G401 (cell line): ENCODE data around the gene MAGOHB. TPM values are rescaled to one million over a fixed set of nuclear protein-coding genes. Genes with fewer than 3 reads are reported as not detected.
"Not testable (repeated sequence)": the region's sequence is repeated elsewhere in the genome, so short reads cannot be mapped to it uniquely, and the experiment has no call there.

Source experiments
- DNase-seq: peaks from one replicate; pipeline ENCODE4 v3.0.0-alpha.2; 2015; ENCODE audit warnings: low spot score
- in situ Hi-C: cut with HindIII; loops from 2 replicates; pipeline ENCODE4 v1.10.0; 2016; ENCODE audit warnings: low sequenced_read_pairs, mixed read lengths
- total RNA-seq: library from RNA; depleted of rRNA; stranded (reverse); fragments of >200 nt; shearing (Covaris generic); gene quantifications from 2 replicates; pipeline ENCODE4 v1.2.3, GENCODE V29; 2014; rRNA removed

The MAGOHB gene
- total RNA-seq: 28.7 and 31.3 TPM in 2 replicates

DNA sequence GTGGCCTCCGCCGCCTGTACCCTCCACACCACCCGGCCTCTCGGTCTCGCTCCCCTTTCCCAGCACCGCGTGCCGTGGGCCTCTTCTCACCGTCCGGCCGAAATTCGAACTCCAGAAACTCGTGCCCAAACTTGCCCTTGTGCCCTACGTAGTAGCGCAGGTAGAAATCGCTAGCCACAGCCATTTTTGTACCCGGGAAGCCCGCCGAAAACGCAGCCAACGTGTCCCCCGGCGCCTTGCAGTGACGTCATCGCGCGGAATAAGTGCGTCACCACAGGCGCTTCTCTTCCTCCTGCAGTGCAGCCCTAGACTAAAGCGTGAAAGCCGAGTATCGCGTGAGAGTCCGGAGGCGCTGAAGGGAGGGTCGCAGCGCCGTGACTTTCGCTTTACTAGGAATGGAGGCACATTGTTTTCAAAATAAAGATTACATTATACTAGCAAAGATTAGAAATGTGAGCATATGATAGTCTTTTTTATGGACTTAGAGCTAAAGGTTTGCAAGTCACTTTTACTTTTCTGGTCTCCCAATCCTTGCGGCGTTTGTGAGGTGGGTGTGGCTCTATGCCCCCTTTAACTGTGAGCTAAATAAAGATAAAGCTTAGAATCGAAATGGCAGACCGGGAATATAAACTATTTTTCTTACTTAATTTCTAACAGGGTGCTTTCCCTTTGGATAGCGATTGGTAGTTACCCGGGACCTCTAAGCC is at the start of gene MAGOHB:
Gene MAGOHB (minus strand): TSS at position 261 of the 707 bp plus-strand sequence. CDS start 77 bp downstream, at position 184.
- DNase-seq: peak; percentile 89
- in situ Hi-C loops: no loop called here

DNA sequence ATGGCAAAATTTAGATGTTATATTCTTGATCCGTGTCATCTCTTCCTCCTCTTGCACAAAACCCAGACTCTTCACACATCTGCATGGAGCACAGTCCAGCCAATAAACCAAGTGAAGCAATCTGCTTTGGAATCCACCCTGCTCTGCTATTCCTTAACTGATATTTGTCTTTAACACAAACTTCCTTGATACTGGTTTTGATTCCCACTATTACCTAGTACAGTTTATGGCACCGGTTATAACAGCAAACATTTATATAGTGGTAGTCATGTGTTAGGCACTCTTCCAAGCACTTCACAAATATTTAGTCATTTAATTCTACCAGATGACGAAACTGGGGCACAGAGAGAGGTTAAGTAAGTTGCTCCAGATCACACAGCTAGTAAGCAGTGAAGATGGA is 47.9 kb upstream of the MAGOHB start:
- no peak for DNase-seq
- in situ Hi-C loops: no loop called here

DNA sequence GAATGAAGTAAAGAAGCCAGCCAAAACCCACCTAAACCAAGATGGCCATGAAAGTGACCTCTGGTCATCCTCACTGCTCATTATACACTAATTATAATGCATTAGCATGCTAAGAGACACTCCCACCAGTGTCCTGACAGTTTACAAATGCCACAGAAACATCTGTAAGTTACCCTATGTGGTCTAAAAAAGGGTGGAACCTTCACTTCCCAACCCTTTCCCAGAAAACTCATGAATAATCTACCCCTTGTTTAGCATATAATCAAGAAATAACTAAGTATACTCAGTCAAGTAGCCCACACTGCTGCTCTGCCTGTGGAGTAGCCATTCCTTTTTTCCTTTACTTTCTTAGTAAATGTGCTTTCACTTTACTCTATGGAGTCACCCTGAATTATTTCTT is 40.6 kb upstream of the MAGOHB start:
- no peak for DNase-seq
- in situ Hi-C loops: no loop called here

DNA sequence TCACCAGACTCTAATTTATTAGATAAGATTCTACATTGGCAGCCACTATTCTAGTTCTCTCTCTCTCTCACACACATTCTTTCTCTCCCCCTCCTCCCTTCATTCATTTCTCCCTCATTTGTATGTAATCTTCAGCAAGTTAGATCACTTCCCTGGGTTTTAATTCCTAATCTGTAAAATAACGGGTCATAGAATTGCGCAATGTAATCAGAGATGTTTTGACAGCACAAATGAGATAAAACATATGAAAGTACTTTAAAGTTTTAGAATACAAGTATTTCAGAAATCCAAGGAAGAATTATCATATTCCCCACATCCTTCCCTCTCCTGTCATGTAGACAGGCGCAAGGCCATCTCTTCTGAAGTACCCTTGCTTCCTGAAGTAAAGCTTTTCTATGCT is 38.8 kb upstream of the MAGOHB start:
- DNase-seq: no peak
- in situ Hi-C loops: no loop called here

DNA sequence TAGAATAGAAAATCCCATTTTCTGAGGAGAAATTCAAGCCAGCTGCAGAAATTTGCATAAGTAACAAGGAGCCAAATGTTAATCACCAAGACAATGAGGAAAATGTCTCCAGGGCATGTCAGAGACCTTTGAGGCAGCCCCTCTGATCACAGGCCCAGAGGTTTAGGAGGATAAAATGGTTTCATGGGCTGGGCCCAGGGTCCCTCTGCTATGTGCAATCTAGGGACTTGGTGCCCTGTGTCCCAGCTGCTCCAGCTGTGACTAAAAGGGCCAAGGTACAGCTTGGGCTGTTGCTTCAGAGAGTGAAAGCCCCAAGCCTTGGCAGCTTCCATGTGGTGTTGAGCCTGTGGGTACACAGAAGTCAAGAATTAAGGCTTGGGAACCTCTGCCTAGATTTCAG is 33.2 kb upstream of the MAGOHB start:
- DNase-seq, in situ Hi-C loops: not testable (repeated sequence)

DNA sequence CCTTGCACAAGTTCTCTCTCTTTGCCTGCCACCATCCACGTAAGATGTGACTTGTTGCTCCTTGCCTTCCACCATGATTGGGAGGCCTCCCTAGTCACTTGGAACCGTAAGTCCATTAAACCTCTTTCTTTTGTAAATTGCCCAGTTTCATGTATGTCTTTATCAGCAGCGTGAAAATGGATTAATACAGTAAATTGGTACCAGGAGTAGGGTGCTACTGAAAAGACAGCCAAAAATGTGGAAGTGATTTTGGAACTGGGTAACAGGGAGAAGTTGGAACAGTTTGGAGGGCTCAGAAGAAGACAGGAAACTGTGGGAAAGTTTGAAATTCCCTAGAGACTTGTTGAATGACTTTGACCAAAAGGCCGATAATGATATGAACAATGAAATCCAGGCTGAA is 32.5 kb upstream of the MAGOHB start:
- in situ Hi-C loops: no loop called here
- no peak for DNase-seq

DNA sequence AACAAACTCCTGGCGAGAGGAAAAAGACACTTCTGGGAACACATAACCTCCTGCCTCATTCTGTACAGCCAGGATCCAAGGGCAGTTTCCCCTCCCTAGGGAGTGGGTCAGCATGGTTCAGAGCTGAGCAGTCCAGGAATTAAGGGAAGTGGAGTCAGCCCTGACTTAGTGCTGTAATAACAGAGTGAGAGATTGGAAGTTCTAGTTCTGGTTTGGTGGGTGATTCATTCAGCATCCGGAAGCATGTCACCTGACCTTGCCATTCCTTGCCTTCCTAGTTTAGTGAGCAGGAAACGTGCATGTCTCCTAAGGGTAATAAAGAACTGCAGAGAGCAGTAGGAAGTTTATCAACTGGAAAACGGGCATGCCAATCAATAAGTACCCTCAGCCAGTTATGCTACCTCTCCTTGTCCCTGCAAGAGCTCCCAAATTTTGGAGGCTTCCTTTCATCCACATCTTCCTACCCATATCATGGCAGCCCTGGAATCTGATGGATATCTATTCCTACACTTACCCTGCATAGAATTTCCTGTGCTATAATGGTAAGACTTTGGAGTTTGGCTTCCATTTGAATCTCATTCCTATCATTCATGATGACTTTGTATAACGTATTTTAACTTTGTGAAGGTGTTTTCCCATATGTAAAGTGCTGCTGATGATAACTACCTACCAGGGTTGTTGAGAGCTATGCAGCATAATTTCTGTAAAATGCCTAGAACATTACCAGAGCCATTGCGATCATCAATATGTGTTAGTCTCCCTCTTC is 28.5 kb upstream of the MAGOHB start:
- DNase-seq: no peak
- in situ Hi-C loops: no loop called here

DNA sequence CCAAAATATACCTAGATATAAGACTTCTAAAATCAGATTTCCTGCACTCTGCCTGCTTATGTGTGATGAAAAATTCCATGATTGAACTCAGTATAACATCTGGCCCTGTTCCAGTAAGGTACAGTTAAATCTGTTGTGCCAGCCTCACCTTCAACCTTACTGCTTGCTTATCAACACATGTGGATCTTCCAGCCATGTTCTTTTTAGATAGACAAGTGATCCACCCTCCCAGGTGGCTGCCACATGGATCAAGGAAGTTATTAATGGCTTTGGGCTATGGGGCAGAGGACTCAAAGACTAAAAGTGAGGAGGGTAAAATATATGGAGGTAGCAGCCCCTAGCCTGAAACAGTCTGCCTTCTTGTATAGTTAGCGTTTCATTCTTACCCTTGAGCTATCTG is 25.3 kb upstream of the MAGOHB start:
- no peak for DNase-seq

DNA sequence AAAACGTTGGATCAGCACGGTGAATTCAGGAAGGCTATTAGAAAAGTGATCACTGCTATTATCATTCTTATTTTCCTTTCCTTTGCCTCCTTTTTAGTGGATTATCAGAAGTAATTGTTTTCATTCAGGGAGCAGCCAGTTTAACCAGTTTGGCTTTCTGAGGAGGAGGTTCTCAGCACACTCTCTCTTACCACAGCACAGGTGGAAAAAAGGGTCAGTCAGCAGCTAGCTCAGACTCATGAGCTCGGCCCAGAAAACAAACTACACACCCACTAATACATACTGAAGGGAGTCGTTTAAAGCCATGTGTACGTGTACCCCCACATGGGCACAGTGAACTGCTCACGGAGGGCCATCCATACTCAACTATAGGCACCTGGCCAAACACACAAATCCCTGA is 23.2 kb upstream of the MAGOHB start:
- in situ Hi-C loops: no loop called here
- no peak for DNase-seq

More for the DNA sequence above, 25.3 kb upstream of the MAGOHB start:
- in situ Hi-C loops: no loop called here

DNA sequence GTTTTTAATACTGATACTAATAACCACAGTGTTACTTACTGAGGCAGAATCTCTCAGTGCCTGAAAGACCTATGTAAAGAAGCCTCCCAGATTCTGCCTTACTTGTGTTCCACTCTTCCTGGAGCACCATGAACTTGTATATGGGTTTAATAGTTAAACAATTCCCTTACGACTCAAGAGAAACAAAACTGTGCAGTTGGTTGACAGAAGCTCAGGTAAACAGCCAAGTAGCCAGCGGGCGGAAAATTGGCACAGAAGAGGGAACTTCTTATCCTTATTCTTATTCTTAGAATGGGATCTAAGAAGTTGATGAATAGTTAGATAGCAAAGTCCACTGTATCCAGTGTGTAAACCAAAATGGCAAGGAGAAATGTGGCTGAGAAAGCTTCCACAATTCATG is 22.7 kb upstream of the MAGOHB start:
- in situ Hi-C loops: no loop called here
- DNase-seq: no peak

DNA sequence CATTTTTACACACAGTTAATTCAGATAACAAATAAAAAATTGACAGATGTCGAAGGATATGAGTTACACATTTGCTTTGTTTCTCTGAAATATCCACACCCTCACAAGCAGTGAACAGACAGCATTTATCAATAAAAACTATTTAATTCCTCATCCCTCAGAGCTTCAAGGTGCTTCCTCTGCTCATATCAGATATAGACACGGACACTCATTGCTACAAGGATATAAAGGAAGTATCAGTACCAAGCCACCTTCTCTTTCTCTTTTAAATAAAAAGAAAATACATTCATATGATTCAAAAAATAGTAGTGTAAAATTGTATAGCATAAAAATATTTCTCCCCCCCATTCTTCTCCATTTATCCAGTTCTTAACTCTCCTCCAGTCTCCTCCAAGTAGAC is 21.9 kb upstream of the MAGOHB start:
- in situ Hi-C loops: no loop called here
- no peak for DNase-seq

DNA sequence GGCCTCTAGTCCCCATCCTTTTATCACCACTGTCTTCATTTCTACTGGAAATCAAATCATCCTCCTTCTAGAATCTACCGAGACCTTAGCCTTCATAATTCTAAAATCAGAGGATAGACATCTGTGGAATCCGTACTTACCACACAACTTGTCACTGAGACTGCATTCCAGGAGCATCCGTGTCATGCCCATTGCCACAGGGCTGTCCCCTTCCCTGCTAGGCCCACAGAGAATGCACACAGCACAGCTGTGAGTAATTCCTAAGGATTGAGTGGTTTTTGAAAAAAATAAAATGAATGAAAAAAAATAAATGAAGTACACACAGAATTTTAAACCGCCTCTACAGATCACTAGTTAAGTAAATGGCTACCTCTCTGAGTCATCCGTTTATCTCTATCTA is 21.0 kb upstream of the MAGOHB start:
- in situ Hi-C loops: no loop called here
- DNase-seq: no peak

DNA sequence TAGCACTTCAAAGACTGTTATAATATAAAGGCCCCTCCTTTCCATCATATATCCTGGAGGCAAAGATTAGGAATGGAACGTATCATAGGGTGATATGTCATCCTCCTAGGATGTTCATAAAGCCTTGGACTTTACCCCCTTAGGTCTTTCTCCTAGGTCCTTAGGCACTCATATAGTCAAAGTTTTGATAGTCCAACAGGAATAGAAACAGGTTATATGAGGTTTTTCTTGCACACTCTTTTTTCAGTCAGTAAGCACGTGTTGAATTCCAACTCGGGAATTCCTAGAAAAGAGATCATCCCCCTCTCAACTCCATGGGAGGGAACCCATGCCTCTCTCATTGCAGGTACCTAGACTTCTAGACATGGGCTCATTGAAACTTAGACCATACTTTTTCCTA is 20.1 kb upstream of the MAGOHB start:
- in situ Hi-C loops: no loop called here

DNA sequence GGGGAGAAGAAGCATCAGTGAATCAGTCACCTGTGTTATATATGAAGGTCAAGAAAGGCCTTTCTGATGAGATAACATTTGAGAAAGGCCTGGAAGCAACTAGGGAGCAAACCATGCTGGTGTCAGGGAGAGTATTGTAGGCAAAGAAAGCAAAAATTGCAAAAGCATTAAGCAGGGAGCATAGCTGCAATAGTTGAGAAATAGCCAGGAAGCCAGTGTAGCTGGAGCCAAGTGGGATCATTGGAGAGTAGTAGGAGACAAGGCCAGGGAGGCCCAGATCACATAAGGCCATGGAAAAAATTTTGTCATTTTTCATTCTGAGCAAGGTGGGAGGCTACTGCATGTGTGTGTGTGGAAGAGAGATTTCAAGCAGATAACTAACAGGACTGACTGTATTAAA is 18.8 kb upstream of the MAGOHB start:
- in situ Hi-C loops: no loop called here
- DNase-seq: no peak

More for the DNA sequence above, 20.1 kb upstream of the MAGOHB start:
- DNase-seq: no peak

DNA sequence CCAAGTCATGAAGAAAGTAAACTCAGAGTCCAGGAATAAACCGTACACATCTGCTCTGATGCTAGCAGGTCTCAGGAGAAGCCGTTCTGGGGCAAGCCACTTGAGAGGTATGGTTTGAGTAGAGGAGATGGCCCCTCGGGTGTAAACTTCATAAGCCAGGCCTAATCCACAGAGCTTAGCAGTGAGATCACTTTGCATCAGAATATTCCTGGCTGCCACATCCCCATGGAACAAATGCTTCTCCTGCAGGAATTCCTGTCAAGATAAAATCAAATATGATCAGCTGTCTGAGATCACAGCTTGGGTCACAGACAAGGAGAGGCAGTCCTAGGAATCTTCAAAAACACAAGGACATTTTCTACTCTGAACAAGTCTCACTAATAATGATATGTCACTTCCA is 11.2 kb upstream of the MAGOHB start:
- no peak for DNase-seq
- in situ Hi-C loops: no loop called here

DNA sequence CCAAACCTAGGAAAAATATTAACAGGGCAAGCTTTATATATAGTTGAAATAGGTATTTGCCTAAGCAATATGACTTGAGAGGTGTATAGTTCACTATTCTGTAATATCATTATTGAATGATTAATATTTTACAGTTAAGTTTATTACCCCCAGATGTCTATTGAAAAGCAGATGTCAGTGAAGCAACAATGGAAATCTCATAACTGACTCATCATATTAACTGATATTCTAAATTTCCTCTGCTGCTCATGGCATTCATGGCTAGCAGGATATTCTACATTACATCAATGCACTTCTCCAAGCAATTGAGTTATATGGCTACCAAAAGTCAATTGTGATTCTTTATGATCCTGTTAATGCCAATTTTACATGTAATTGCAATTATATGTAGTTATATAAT is 9.7 kb upstream of the MAGOHB start:
- in situ Hi-C loops: no loop called here
- no peak for DNase-seq

DNA sequence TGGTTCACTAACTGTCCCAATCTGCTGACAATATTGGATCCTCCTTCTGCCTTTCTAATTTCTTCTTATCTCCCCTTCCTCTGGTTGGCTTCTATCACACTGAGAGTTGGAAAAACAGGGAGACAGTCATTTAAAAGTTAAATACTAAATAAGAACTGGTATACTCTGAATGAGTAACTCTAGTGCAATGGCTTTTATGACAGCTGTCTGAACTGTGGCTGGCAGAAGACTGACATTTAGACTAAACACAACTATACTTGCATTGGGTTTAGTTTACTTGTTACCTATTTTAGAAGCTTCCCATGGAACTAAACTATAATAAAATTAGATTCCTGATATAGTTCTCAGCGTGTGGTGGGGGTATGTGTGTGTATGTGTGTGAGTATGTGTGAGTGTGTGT is 7.9 kb upstream of the MAGOHB start:
- DNase-seq: no peak
- in situ Hi-C loops: no loop called here

DNA sequence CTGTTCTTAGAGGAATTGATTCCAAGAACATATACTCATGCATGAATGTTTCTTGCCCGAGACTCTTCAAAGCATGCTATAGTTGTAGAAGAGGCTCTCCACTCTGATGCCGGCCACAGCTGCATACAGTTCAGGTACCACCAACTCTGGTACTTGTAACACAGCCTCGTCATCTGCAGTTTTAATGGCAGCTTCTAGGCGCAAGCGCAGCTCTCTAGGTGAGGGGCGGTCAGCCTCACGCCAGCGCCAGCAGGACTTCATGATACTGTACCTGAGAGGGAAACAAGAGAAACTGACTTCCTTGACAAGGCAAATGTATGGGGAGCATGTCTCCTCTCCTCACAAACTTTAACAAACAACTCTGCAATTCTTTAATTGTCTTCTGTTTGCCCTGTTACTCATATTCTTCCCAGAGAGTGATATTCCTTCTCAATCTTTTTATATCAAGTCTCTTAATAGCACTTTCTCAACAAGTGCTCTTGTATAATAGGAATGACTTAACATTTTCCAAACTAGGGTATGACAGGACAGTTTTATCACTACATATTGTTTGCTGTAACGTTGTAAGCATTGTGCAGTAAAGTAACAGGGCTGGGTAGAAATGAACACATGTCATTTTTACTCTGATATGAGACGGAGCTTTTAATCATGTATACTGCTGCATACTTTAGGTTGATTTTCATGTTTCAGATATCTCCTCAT is 6.8 kb upstream of the MAGOHB start:
- in situ Hi-C loops: no loop called here
- no peak for DNase-seq

DNA sequence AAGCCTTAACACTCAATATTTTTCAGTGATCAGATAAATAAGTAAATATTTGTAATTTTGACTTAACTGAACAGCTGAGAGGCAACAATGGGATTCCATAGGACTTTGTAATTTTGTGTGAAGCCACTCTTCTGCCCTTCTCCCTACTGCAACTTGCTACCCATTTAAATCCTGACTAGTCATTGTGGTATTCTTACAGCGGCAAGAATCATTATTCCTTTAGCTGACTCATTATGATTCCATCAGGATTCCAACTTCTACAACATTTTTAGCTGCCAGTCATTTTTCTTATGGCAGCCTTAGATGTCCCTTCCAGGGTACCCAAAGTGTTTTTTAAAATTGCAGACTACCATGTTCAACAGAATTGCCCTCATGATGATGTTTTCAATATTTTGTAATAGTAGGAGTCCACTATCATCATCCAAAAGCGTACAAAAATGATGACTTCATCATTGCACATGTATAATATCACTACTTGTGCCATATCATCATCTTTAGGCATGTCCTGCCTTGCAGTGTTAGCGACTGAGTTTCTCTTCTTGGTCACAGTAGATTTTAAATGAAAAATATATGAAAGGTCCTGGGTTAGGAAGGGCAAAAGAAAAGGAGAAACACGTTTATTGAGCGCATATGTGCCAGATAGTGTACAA is 5.1 kb upstream of the MAGOHB start:
- DNase-seq: no peak

DNA sequence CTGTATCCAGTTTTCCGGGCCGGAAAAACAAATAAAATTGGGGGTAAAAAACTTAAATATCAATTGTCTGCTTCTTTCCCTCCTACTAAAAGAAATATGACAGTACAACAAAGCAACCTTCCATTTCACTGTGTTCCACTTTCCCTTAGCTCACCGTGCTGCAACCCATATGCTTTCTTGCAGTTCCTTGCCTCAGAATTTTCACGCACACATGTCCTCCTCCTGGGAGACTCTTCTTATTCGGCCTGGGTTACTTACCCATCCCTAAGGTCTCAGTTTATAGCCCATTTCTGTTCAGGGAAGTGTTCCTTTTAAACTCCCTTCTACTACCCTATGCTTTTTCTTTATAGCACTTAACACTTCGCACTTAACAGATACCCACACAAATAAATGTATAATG is 4.5 kb upstream of the MAGOHB start:
- no peak for DNase-seq
- in situ Hi-C loops: no loop called here

More for the DNA sequence above, 5.1 kb upstream of the MAGOHB start:
- in situ Hi-C loops: no loop called here
